Stimulated activated CD4-positive, alpha-beta T cell treated with anti-CD3 and anti-CD28 coated beads, TNF-alpha, amount 100 ng/mL, for 1 hour (primary cell): ENCODE measurements around the gene LOC101059915.
"Not testable (repeated sequence)": the region's sequence is repeated elsewhere in the genome, so short reads cannot be mapped to it uniquely, and the experiment has no call there.

Experiments
- DNase-seq, 3 donors: peaks; one replicate each; pipeline ENCODE4 v3.0.0-alpha.2; 2020; ENCODE audit warnings: low read depth in 3 of 3, low spot score in 1 of 3

Gene LOC101059915

DNA sequence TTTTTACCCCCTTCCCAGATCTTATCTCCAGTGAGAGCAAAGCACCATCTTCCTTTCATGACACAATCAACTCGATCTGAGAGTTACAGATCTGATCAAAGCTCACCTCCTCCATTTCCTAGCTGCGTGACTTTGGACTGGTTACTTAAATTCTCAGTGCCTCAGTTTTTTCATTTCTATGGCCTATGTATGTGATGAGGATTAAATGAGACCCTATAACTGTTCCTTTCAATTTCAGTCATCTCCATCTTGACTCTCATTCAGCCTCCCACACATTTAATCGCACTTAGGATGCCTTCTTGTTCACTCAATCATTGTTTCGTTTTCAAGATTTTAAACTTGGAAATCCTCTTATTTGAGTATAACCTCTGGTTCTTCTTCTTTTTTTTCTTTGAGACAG, 28.9 kb upstream of the LOC101059915 start:
- no peak for DNase-seq

DNA sequence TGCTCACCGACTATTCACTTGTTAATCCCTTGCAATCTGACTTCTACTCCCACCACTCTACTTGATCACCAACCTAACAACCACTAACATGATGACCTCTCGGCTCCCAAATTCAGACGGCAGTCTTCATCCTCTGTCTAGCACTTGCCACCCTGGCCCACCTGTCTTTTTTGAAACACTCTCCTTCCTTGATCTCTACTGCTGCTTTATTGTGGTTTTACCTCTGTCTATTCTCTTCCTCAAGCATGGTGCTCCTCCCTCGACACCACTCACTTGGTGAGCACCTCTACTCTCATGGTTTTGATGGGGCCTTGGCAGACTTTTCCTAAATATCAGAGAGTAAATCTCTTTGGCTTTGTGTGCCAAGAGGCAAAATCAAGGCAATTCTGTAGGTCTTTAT, 27.3 kb upstream of the LOC101059915 start:
- DNase-seq, result no peak

DNA sequence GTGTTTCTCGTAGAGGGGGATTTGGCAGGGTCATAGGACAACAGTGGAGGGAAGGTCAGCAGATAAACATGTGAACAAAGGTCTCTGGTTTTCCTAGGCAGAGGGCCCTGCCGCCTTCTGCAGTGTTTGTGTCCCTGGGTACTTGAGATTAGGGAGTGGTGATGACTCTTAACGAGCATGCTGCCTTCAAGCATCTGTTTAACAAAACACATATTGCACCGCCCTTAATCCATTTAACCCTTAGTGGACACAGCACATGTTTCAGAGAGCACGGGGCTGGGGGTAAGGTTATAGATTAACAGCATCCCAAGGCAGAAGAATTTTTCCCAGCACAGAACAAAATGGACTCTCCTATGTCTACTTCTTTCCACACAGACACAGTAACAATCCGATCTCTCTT, 22.9 kb upstream of the LOC101059915 start:
- not testable (repeated sequence) for DNase-seq

DNA sequence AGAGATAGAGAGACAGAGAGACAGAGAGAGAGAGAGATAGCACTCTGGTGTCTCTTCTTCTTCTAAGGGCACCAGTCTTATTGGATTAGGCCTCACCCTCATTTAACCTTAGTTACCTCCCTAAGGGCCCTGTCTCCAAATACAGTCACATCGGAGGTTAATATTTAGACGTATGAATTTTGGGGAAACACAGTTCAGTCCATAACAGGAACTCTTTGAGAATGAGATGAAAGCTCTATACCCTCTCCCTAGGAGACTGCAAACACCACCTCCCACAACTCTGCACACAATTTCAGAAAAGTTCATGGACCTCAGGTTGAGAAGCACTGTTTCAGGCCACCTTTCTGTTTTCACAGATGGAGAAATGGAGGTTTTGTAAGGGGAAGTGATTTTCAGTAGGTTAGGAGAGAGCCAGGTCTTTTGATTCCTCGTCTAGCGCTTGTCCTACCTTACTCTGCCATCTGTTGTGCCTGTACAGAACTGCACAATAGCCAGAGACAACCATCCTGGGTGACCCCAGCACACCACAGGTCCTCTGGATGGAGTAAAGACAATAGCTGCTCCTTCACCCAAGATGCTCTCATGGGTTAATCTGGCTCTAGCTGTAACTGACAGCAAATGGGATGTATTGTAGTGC, 16.9 kb upstream of the LOC101059915 start:
- DNase-seq, result no peak

DNA sequence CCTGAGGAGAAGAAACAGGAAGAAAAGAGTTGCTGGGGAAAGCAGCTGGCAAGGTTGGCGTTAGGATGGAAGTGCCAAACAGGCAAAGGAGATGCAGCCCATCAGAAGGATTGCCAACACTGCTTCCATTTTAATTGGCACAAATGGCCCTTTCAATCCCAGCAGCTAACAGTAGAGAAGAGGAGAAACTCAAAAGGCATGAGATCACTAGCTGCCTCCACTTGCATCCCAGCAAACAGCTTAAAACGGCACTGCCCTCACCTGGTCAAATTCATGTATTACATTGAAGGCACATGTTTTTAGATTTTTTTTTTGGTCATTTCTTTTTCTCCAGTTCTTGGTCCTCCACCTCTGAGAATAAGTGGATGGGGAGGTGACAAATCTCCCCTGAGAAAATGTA, 14.9 kb upstream of the LOC101059915 start:
- DNase-seq, result no peak

DNA sequence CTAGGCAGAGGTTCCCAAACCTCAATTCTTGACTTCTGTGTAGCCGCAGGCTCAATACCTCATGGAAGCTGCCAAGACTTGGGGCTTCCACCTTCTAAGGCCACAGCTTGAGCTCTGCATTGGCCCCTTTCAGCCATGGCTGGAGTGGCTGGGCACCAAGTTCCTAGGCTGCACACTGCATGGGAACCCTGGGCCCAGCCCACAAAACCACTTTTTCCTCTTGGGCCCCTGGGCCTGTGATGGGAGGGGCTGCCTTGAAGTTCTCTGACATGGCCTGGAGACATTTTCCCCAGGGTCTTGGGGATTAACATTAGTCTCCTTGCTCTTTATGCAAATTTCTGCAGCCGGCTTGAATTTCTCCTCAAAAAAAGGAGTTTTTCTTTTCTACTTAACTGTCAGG, 14.0 kb upstream of the LOC101059915 start:
- no peak for DNase-seq

DNA sequence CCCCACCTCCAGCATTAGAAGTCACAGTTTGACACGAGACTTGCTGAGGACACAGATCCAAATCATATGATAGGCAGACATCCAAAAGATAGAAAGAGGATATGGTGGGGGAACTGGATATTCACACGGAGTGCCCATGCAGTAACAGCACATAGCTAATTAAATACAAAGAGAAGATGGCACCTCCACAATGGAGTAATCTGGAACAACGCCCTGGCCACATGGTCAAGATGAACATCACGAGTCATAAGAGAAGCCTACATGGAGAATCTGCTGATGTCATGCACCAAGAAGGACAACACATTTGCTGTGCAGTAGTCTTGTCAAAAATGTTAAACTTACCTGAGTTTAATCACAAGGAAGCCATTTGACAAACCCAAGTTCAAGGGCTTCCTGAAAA, 10.1 kb upstream of the LOC101059915 start:
- DNase-seq, result no peak

DNA sequence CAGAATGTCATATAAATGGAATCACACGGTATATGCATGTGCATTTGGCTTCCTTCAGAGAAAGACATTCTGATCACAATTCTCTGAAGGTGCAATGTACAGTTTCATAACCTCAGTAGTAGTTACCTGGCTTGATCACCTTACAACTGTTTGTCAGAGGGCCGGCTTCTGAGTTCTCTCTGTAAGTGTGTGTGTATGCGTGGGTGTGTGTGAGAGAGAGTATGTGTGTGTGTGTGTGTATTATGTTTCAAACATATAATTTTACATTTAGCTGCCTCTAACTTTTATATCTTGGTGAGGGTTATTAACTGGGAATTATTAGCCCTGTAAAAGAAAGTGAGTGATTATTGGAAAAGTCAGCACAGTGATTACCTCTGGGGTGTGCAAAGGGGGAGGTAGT, 8.0 kb upstream of the LOC101059915 start:
- no peak for DNase-seq

GRCh38 chrX:71659959-71660358, 7.4 kb upstream of the LOC101059915 start:
- DNase-seq, result no peak

GRCh38 chrX:71660562-71661416, 6.6 kb upstream of the LOC101059915 start:
- no peak for DNase-seq

- DNase-seq, result no peak
These were observed 5.4 kb upstream of the LOC101059915 start for GRCh38 chrX:71661919-71662318.

GRCh38 chrX:71662654-71663053, 4.7 kb upstream of the LOC101059915 start:
- DNase-seq, result not testable (repeated sequence)

DNA sequence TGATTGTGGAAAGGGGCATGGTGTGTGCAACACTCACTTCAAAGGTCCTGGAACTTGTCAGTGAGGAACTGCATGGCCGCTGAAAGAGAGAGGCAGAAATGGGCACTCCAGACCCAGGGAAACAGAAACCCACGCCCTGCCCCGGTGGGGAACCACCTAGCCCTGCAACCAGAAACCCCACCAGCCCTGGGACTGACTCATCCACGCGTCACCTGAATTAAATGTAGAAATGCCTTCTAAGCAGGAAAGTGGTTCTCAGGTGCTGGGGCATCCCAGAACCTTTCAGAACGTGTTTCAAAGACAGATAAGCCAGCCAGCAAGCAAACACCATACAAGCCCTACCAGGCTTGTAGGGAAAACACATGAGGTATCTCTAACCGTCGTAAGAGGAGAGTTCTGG, 4.1 kb upstream of the LOC101059915 start:
- peak in 1 of 3 donors; percentile 36 for DNase-seq

- not testable (repeated sequence) for DNase-seq
These were observed 3.1 kb upstream of the LOC101059915 start for GRCh38 chrX:71664202-71664601.

- no peak for DNase-seq
These were observed 2.4 kb upstream of the LOC101059915 start for GRCh38 chrX:71664889-71665491.

DNA sequence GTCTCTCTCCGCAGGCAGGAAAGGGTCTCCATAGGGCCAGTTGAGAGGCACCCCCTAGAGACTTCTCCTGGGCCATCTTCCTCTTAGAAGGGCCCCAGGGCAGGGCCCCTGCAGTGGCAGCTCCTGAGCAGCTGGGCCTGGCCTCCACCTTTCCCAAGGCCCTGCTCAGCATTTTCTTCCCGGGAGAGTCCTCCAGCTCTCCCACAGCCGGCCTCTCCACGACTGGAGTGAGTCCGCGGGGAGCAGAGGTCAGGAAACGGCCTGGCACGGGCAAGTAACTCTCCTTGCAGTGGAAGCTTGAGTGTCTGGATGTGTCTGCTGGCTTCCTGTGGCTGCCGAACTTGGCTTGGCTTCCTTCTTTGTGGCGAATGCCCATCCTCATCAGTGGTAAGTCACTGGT, 1.6 kb upstream of the LOC101059915 start:
- DNase-seq, result no peak

- no peak for DNase-seq
These were observed 814 bp upstream of the LOC101059915 start for GRCh38 chrX:71666240-71667223.

DNA sequence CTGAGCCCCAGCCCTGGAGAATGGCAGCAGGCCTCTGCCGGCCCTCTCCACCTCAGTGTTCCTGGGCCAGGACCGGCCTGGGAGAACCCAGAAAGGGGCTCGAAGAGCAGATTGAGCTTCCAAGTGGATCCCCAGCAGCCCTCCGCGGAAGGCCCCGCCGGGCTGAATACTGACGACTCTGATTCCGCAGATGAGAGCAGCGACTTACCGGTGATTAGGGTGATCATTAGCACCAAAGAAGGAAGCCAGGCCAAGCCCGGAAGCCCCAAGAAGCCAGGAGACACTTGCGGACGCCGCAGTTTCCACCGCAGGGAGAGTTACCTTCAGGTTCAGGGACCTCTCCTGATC, 876 bp downstream of the LOC101059915 start:
- DNase-seq, result no peak

- no peak for DNase-seq
These were observed 2.1 kb downstream of the LOC101059915 start for GRCh38 chrX:71669492-71669891.

- not testable (repeated sequence) for DNase-seq
These were observed 2.6 kb downstream of the LOC101059915 start for GRCh38 chrX:71669947-71670346.
